Measurements from ENCODE around the gene NOTCH1.

- TF ChIP-seq CTCF (conservative IDR thresholded peaks at IDR 0.05) (no peak), EZH2 (IDR thresholded peaks at IDR 0.05; ENCODE audit: low read depth) (no peak)
These were observed 4.8 kb upstream of the NOTCH1 start for GRCh38 chr9:136550439-136551289.
